HG03460 (cell line): ENCODE results near the gene BAHCC1.
A peak's percentile ranks its signal among the peaks of the same experiment; 100 is the strongest.

Experiments used
- ATAC-seq: cut with Tn5 transposase; IDR thresholded peaks from one replicate; pipeline ENCODE4 v1.9.1; 2021; ENCODE audit not compliant: unreplicated experiment

Gene BAHCC1

DNA sequence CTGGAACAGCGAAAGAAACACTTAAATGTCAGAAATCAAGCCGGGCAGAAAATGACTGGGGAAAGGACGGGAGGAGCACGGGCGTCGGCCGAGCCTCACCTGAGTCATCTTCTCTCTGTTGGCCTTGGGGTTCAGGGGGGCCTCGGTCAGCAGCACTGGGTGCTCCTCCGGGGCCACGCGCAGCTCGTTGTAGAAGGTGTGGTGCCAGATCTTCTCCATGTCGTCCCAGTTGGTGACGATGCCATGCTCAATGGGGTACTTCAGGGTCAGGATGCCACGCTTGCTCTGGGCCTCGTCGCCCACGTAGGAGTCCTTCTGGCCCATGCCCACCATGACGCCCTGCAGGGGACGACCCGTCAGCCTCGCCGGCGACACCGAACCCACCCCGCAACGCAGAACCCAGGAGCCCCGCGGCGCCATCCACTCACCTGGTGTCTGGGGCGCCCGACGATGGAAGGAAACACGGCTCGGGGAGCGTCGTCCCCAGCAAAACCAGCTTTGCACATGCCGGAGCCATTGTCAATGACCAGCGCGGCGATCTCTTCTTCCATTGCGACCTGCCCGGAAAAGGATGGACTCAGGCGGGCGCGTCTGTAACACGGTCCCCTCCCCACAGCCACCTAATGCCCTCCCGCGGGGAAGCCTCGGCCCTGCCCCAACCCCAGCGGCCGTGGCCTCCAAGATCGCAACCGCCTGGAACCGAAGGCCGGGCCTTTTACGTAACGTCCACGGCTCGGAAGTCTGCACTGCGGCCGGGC lies 116.7 kb downstream of the BAHCC1 start:
- ATAC-seq, result no peak

DNA sequence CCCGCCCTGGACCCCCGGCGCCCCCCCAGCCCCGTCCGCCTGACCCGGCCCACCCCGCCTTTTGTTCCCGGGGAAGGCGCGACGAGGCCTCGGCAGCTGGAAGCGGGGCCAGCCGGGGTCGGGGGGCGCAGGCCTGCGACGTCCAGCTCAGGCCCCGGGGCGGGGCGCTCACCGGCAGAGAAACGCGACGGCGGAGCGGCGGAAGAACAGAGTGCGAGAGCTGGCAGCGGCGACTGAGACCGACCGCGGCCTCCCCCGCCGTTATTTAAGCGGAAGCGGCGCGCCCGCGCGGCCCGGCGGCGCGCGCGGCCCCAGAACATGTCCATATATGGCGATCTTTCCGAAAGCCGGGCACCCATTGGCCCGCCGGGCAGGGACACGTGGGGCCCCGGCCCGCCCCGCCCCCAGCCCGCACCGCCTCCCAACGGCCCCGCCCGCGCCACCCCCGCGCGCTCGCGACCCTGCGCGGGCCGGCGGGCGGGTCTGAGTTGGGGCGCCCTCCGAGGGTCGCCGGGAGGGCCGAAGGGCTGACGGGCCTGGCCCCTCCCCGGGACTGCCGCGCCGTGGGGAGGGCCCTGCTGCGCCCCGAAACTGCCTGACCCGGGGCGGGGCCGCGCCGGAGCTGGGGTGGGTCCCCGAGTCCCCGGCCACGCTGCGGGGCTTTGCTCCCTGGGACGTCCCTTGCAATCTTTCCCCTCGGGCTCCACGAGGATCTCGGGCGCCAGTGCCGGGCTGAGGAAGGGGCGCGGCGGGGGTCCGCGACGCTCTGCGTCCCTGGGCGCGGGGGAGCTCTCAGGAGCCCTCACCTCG lies 117.5 kb downstream of the BAHCC1 start, which contains the start of gene ACTG1:
Gene ACTG1 (minus strand): TSS at position 238 of the 810 bp plus-strand sequence. CDS start 445 bp downstream, outside the sequence.
- peak; percentile 33 for ATAC-seq

DNA sequence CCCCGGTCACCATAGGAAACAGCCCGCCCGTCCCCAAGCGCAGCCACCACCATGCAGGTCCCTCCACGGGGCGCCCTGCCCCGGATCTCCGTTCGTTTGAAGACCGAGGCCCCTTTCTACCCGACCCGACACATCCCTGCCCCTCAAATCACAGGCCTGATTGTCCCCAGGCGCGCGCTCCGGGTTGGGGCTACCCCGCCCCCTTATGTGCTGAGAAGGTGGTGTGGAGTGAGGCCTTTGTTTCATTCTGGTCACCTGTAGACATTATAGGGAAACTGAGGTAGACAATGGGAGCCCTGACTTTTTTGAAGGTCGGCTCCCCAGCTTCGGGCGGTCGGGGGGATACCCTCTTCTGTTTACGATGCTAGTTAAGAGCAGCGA lies 118.1 kb downstream of the BAHCC1 start:
- ATAC-seq, result no peak

DNA sequence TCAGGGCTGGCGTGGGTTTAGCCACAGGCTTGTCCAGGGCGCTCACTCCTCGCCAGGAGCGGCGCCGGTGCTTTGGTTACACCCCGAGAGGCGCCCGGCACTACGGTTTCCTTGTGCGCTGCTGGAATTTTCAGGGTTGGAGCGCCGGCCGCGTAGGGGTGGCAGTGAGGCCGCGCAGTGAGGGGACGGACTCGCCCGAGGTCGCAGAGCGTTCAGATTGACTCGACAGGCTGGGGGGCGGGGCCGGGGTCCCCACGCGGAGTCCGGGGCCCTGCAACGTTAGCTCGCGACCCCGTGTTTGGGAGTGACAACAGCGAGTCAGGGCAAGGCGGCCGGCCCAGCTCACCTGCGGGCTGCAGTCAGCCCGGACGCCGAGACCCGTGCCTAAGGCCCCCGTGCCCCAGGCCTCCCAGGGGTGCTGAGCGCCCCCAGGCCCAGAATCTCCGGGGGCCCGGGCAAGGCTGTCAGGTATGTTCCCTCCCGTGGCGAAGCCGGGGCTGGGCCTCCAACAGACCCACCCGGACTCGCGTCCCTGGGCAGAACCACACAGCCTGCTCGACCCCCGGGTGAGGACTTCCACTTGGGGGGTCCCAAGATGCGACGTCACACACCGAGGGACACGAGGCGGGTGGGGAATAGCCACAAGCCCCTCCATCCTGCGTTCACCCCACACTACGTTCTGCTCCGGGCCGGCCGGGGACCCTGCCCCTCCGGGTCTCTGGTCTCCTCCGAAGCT lies 118.7 kb downstream of the BAHCC1 start:
- no peak for ATAC-seq

DNA sequence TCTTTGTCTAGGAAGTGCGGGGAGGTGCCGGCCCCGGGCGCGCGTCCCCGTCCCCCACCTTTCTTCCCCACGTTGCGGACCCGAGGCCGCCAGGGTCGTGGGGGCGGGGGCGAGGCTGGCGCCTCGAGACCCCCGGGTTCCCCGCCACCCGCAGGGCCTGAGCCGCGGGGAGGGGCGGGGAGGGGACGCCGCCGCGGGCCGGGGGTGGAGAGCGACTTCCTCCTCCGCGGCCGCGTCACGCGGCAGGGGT lies 119.2 kb downstream of the BAHCC1 start:
- no peak for ATAC-seq

DNA sequence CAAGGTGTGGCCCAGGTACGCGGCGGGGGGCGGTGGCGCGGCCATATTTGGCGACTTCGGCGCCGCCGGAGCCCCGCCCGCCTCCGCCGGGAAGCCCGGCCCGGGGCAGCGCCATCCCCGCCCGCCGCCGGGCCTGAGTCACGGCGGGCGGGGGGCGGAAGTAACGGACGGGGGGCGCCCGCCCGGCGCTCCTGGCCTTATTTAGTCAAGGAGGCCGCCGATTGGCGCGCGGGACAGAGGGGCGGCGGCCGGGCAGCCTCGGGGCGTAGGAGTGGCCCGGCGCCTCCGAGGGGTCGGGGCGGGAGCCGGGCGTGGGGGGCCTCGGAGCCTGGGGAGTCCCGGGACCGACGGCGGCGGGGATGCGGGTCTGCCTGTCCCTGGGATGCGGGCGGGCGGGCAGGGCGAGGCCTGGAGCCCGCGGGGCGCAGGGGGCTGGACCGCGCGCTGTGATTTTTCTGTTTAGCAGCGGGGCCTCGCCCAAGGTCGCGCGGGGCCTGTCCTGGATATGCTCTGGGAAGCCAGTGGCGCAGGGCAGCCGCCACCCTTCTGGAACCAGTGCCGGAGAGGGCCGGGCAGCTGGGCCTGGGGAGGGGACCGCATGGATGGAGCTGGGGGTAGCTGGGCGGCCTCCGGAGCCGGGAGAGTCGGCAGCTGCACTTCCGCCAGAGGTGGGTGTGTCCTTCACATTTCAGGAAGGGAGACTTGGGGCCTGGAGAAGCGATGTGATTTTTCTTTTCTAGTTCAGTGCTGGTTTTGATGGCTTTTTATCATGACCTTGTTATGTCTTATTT lies 119.7 kb downstream of the BAHCC1 start:
- ATAC-seq, result peak; percentile 12

DNA sequence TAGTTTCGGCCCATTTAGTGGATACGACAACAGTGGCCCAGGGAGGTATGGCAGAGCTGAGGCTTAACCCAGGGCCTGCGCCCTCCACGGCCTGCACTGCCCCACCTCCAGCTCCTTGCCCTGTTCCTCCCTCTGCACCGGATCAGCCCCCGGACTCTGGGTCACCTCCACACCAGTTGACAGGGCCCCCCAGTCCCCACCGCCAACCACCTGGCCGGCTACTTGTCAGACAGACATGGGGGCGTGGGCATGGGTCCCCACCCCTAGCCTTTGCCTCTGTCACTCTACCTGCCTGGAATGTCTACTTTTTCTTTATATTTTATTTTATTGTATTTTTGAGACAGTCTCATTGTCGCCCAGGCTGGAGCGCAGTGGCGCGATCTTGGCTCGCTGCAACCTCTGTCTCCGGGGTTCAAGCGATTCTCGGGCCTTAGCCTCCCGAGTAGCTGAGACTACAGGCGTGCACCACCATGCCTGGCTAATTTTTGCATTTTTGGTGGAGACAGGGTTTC lies 120.3 kb downstream of the BAHCC1 start:
- ATAC-seq, result no peak
